ENCODE measurements around the gene SEC14L2.

The SEC14L2 gene

DNA sequence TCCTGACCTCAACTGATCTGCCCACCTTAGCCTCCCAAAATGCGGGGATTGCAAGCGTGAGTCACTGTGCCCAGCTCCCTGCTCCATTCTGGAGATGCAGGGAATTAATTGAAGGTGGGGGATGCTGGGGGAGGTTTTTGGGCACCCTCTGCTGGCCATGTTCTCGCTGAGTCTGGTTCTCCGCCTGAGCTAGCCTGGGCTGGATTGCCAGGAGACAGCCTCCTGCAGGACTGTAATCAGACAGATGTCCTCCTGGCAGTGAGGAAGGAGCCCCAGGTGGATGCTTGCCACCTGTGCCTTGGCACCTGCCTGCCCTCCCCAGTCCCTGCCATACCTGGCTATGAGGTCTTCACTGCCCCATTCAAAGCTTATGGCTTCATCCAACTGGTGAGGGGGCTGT is 34.1 kb downstream of the SEC14L2 start:
- DNase-seq (ENCODE audit: low read depth): no peak
- H3K4me3 ChIP-seq (ENCODE audit: low read depth, low read length): no peak overlapping the region
- TF ChIP-seq MYC (IDR thresholded peaks at IDR 0.05; ENCODE audit: low read depth, low read length) (no peak), POLR2A (IDR thresholded peaks at IDR 0.05; ENCODE audit: extremely low read depth, insufficient read length) (no peak)
- TF ChIP-seq, protein P1, sequence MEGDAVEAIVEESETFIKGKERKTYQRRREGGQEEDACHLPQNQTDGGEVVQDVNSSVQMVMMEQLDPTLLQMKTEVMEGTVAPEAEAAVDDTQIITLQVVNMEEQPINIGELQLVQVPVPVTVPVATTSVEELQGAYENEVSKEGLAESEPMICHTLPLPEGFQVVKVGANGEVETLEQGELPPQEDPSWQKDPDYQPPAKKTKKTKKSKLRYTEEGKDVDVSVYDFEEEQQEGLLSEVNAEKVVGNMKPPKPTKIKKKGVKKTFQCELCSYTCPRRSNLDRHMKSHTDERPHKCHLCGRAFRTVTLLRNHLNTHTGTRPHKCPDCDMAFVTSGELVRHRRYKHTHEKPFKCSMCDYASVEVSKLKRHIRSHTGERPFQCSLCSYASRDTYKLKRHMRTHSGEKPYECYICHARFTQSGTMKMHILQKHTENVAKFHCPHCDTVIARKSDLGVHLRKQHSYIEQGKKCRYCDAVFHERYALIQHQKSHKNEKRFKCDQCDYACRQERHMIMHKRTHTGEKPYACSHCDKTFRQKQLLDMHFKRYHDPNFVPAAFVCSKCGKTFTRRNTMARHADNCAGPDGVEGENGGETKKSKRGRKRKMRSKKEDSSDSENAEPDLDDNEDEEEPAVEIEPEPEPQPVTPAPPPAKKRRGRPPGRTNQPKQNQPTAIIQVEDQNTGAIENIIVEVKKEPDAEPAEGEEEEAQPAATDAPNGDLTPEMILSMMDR (IDR thresholded peaks at IDR 0.05; ENCODE audit: low read depth, low read length): no peak
- TF ChIP-seq, protein P2, sequence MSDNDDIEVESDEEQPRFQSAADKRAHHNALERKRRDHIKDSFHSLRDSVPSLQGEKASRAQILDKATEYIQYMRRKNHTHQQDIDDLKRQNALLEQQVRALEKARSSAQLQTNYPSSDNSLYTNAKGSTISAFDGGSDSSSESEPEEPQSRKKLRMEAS (IDR thresholded peaks at IDR 0.05; ENCODE audit: low read depth, low read length): no peak

DNA sequence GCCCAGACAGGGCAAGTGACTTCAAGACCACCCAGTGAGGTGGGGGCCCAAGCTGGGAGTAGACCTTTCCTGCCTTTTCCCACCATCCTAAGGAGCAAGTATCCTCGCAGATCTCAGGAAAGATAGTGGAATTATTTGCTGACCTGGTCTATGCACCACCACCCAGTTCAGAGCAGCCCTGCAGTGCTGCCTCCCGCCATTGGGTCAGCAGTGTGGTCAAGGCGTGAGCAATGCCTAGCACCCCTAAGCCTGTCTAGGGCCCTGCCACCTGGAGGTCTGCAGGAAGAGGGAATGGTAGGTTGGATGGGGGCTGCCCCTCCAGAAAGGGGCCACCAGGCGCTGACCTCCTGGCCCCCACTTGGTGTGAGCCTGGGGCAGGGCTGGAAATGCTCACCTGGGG is 35.3 kb downstream of the SEC14L2 start:
- DNase-seq (ENCODE audit: low read depth): no peak
- TF ChIP-seq, protein P2 (IDR thresholded peaks at IDR 0.05; ENCODE audit: low read depth, low read length): no peak
- TF ChIP-seq, protein P1 (IDR thresholded peaks at IDR 0.05; ENCODE audit: low read depth, low read length): no peak

DNA sequence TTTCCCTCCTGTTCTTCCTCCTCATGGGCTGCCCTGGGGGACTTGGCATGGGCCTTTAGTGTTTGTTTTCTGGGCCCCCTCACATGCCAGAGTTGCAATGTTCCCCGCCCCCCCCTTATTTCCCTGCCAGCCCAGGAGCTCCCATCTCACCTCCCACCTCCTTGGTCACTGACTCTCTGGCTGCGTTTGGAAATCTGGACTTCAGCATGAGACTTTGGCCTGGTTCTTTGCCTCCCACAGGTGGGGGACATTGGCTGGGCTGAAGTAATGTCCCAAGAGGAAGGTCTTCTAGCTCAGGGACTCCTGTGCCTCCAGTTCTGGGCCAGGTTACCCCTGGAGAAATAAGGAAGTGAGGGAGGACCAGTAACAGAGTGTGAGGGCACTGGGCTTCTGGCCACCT is 35.7 kb downstream of the SEC14L2 start:
- TF ChIP-seq POLR2A (IDR thresholded peaks at IDR 0.05; ENCODE audit: extremely low read depth, insufficient read length) (no peak), MYC (IDR thresholded peaks at IDR 0.05; ENCODE audit: low read depth, low read length) (no peak)
- TF ChIP-seq, protein P2 (IDR thresholded peaks at IDR 0.05; ENCODE audit: low read depth, low read length): no peak
- TF ChIP-seq, protein P1 (IDR thresholded peaks at IDR 0.05; ENCODE audit: low read depth, low read length): no peak
- no peak overlapping the region for H3K4me3 ChIP-seq (ENCODE audit: low read depth, low read length)
- DNase-seq (ENCODE audit: low read depth): no peak

More for the DNA sequence above, 35.3 kb downstream of the SEC14L2 start:
- no peak overlapping the region for H3K4me3 ChIP-seq (ENCODE audit: low read depth, low read length)

DNA sequence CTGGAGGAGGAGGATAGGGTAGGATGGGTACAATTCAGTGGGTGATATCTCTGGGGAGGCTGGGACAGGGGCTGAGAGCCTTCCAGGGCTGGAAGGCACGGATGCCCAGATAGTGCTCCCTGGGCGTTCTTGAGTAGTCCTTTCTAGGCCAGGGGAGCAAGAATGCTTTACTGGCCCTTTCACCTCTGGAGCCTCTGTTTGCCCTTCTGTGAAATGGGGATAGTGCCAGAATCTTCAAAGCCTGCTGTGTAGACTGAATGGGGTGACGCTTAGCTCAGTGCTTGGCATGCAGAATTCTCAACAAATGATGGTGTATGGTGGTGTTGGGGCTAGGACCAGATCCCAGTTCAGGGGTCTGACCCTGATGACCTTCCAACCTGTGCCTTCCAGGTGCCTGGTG is 36.4 kb downstream of the SEC14L2 start:
- TF ChIP-seq, protein P2 (IDR thresholded peaks at IDR 0.05; ENCODE audit: low read depth, low read length): no peak
- TF ChIP-seq POLR2A (IDR thresholded peaks at IDR 0.05; ENCODE audit: extremely low read depth, insufficient read length) (no peak), MYC (IDR thresholded peaks at IDR 0.05; ENCODE audit: low read depth, low read length) (no peak)
- TF ChIP-seq, protein P1 (IDR thresholded peaks at IDR 0.05; ENCODE audit: low read depth, low read length): no peak
- DNase-seq (ENCODE audit: low read depth): no peak
- H3K4me3 ChIP-seq (ENCODE audit: low read depth, low read length): no peak overlapping the region

DNA sequence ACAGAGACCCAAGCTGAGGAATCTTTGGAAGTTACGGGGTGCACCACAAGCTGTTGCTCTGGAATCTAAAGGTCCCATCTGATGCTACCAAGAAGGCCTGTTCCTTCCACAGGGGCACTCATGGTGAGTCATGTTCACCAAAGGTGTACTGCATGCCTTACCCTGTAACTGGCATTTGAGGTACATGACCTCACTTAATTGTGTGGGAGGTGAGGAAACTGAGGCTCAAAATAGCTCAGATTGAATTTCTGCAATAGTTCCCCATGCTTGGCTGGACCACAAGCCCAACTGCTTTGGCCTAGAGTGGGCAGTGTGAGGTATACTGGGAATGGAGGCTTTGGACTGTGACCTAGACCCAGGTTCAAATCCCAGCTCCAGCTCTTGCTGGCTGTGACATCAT is 37.0 kb downstream of the SEC14L2 start:
- DNase-seq (ENCODE audit: low read depth): no peak
- no peak overlapping the region for H3K4me3 ChIP-seq (ENCODE audit: low read depth, low read length)
- TF ChIP-seq, protein P2 (IDR thresholded peaks at IDR 0.05; ENCODE audit: low read depth, low read length): no peak
- TF ChIP-seq, protein P1 (IDR thresholded peaks at IDR 0.05; ENCODE audit: low read depth, low read length): no peak
- TF ChIP-seq MYC (IDR thresholded peaks at IDR 0.05; ENCODE audit: low read depth, low read length): no peak
- TF ChIP-seq POLR2A (IDR thresholded peaks at IDR 0.05; ENCODE audit: extremely low read depth, insufficient read length): no peak

DNA sequence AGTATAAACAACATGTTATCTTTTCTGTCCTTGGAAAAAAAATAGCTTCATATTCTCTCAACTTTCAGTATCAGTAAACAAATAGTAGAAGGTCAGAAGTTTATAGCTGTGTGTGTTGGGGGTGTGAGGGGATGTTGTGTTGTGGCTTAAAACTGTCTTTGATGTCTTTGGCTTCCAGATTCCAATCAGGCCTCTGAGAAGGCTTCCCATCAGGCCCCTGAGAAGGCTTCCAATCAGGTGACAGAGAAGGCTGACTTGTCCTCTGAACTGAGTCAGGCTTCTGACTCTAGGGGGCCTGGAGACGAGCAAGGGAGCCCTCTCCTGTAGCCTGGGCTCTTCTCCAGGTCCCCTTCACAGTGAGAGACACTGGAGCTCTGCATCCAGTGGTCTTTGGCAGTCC is 38.0 kb downstream of the SEC14L2 start:
- DNase-seq (ENCODE audit: low read depth): no peak
- no peak overlapping the region for H3K4me3 ChIP-seq (ENCODE audit: low read depth, low read length)
- TF ChIP-seq POLR2A (IDR thresholded peaks at IDR 0.05; ENCODE audit: extremely low read depth, insufficient read length) (no peak), MYC (IDR thresholded peaks at IDR 0.05; ENCODE audit: low read depth, low read length) (no peak)
- TF ChIP-seq, protein P1 (IDR thresholded peaks at IDR 0.05; ENCODE audit: low read depth, low read length): no peak
- TF ChIP-seq, protein P2 (IDR thresholded peaks at IDR 0.05; ENCODE audit: low read depth, low read length): no peak
